GM18499 (cell line): ENCODE data around the gene TOR1AIP2.
A peak's percentile ranks its signal among the peaks of the same experiment; 100 is the strongest.

Experiments used
- ATAC-seq: cut with Tn5 transposase; IDR thresholded peaks from one replicate; pipeline ENCODE4 v1.9.1; 2021; ENCODE audit warnings: moderate number of reproducible peaks; ENCODE audit not compliant: insufficient read depth, unreplicated experiment

Gene TOR1AIP2

GRCh38 chr1:179877586-179878265 lies at the start of gene TOR1AIP2:
Gene TOR1AIP2, minus strand, starts transcription at chr1:179877803. Its CDS starts 25,138 bp downstream, at chr1:179852665.
- peak; percentile 44 for ATAC-seq

GRCh38 chr1:179926850-179927205 lies 49.2 kb upstream of the TOR1AIP2 start:
- no peak for ATAC-seq

GRCh38 chr1:179925922-179926849 lies 48.6 kb upstream of the TOR1AIP2 start:
- no peak for ATAC-seq

GRCh38 chr1:179925302-179925701 lies 47.7 kb upstream of the TOR1AIP2 start:
- ATAC-seq: no peak

GRCh38 chr1:179924268-179924667 lies 46.7 kb upstream of the TOR1AIP2 start:
- ATAC-seq: no peak

- ATAC-seq: no peak
Measured at GRCh38 chr1:179923029-179923428, 45.4 kb upstream of the TOR1AIP2 start.

GRCh38 chr1:179921981-179922872 lies 44.6 kb upstream of the TOR1AIP2 start:
- ATAC-seq: no peak

- ATAC-seq: no peak
Measured at GRCh38 chr1:179921472-179921871, 43.9 kb upstream of the TOR1AIP2 start.

- ATAC-seq: no peak
Measured at GRCh38 chr1:179917601-179918429, 40.2 kb upstream of the TOR1AIP2 start.

- no peak for ATAC-seq
Measured at GRCh38 chr1:179911812-179912211, 34.2 kb upstream of the TOR1AIP2 start.

GRCh38 chr1:179910934-179911333 lies 33.3 kb upstream of the TOR1AIP2 start:
- no peak for ATAC-seq

- ATAC-seq: no peak
Measured at GRCh38 chr1:179889589-179889988, 12.0 kb upstream of the TOR1AIP2 start.

- no peak for ATAC-seq
Measured at GRCh38 chr1:179888071-179888470, 10.5 kb upstream of the TOR1AIP2 start.

- no peak for ATAC-seq
Measured at GRCh38 chr1:179883745-179884138, 6.1 kb upstream of the TOR1AIP2 start.

GRCh38 chr1:179883040-179883744 lies 5.6 kb upstream of the TOR1AIP2 start:
- ATAC-seq: no peak

GRCh38 chr1:179882253-179883039 lies 4.8 kb upstream of the TOR1AIP2 start, which contains the start of gene TOR1AIP1:
Gene TOR1AIP1, plus strand, starts transcription at chr1:179882285. Its CDS starts 218 bp downstream, at chr1:179882503.
- ATAC-seq: peak; percentile 67

GRCh38 chr1:179881642-179882252 lies 4.1 kb upstream of the TOR1AIP2 start:
- no peak for ATAC-seq

GRCh38 chr1:179879797-179880196 lies 2.2 kb upstream of the TOR1AIP2 start:
- ATAC-seq: no peak
